GM19463 (cell line): Measurements from ENCODE around the gene BGLAP.

ENCODE experiments used
- ATAC-seq: cut with Tn5 transposase; IDR thresholded peaks from one replicate; pipeline ENCODE4 v1.9.1; 2021; ENCODE audit warnings: mild to moderate bottlenecking, moderate library complexity; ENCODE audit not compliant: unreplicated experiment

BGLAP gene

DNA sequence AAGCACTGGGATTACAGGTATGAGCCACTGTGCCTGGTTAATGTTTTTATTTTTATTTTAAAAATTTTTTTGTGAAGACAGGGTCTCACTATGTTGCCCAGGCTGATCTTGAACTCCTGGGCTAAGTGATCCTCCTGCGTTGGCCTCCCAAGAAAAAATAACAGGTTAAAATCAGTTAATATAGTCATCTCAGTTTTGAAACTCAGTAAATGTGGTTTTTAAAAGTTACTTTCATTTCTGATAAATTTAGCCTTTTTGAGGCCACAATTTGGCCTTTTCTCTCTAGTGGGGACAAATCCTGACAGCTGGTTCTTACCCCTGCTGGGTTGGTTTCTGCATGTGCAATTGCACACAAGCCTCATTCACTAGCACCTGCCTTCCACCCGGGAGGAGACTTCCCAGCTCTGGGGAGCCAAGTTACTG is 15.9 kb upstream of the BGLAP start:
- peak; percentile 62 for ATAC-seq

DNA sequence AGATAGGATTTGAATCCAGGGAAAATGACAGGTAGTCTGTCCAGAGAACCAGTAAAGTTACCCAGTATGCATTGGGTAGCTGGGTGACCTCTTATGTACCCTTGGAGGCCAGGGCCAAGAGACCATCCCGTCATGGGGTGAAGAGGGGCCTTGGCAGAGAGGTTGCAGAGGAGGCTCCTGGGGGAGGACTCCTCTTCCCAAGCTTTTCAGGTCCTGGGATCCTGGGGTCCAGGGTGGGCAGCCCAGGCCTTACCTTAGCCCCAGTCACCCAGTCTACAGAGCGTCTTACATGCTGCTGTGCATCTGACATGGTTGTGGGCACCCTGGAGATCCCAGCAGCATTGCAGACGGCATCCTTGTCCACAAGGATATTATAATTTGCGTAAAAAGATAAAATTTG is 15.2 kb upstream of the BGLAP start:
- ATAC-seq: no peak

GRCh38 chr1:156228501-156228900 is 13.5 kb upstream of the BGLAP start:
- no peak for ATAC-seq

DNA sequence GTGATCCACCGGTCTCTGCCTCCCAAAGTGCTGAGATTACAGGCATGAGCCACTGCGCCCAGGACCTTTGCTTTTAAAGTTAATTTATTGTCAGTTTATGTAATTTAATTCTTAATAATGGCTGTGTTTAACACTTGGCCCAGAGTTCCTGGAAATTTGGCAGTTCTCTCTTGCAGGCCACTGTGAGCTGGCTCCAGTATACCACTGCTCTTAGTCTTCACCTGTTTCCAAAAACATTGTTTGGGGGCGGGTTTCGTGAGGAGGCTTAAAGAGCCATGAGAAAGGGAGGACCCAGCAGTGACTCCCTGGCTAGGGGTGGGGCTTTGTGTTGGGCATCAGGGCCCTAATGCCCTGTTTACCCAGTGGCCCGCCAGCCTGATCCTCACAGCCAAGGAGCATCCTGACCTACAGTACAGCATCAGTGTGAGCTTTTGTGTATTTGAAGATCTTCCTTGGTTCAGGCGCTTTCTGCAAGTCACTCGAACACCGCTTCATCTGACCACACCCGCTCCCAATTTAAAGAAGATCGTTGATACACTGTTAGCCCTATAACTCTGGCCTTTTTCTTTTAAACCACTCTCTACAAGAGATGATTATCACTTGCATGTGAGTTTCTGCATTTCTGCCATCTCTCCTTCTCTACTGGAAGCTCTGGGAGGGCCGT is 12.0 kb upstream of the BGLAP start:
- ATAC-seq: no peak

DNA sequence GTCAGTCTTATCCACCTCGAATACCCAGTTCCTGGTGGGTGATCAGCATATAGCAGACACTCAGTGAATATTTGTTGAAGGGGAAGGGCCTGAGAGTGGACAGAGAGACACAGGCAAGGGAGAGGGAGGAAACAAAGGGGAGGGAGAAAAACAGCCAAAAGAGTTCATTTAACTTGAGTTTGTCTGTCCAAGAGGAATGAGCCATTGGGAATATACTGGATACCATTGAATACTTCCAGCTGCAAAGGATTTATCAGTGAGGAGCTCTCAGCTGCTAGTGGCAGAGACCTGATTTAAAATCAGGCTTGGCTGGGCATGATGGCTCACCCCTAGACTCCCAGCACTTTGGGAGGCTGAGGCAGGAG is 11.5 kb upstream of the BGLAP start:
- no peak for ATAC-seq

DNA sequence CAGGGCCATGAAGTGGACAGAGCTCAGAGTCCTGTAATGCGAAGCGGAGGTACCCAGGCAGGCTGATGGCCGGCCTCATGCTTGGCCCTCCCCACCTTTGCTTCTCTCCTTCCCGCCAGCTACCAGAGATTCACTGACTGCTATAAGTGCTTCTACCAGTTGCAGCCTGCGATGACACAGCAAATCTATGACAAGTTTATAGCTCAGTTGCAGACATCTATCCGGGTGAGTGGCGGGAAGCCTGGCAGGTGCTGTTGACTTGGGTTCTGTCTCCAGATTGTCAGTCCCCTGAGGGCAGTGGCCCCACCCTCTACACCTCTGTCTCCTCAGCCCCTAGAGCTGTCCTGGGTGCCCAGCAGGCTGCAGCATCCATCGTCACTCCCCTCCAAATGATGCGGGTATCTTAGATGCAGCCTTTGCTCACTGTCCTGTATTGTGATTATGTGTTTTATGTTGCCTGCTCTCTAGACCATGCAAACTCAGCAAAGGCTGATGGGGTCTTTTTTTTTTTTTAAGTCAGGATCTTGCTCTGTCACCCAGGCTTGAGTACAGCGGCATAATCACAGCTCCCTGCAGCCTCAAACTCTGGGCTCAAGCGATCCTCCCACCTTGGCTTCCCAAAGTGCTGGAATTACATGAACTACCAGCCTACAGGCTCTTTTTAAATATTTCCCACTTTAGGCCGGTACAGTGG is 9.6 kb upstream of the BGLAP start:
- no peak for ATAC-seq

DNA sequence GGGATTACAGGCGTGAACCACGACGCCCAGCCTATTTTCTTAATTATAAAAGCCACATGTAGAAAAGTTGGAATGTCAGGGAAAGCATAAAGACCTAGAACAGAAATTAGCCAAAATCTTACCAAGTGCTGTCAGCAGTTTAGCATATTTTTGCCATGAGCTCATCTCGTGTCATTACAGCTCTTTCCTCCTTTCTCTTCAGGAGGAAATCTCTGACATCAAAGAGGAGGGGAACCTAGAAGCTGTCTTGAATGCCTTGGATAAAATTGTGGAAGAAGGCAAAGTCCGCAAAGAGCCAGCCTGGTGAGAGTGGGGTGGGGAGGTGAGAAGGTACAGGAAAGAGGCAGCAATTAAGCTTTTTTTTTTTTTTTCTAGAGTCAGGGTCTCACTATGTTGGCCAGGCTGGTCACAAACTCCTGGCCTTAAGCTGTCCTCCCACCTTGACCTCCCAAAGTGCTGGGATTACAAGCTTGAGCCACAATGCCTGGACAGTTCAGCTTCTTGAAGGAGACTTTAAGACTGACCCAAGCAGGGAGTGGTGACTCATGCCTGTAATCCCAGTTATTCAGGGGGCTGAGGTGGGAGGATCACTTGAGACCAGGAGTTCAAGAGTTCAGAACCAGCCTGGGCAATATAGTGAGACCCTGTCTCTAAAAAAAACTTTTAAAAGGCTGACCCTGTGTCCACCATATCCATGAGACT is 8.4 kb upstream of the BGLAP start:
- ATAC-seq: no peak

GRCh38 chr1:156236164-156236563 is 5.8 kb upstream of the BGLAP start:
- no peak for ATAC-seq

- no peak for ATAC-seq
Measured at GRCh38 chr1:156238248-156238647, 3.7 kb upstream of the BGLAP start.

DNA sequence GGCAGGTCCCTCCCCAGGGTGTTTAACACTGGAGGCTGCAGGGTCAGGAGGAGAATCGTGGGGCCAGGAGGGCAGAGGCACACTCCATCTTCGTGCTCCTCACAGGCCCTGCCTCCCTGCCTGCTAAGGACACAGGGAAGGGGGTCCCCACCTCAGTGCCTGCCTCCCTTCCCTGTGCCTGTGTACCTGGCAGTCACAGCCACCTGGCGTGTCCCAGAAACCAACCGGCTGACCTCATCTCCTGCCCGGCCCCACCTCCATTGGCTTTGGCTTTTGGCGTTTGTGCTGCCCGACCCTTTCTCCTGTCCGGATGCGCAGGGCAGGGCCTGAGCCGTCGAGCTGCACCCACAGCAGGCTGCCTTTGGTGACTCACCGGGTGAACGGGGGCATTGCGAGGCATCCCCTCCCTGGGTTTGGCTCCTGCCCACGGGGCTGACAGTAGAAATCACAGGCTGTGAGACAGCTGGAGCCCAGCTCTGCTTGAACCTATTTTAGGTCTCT is 623 bp upstream of the BGLAP start:
- no peak for ATAC-seq

- no peak for ATAC-seq
Measured at GRCh38 chr1:156242738-156243137, 754 bp downstream of the BGLAP start.

- ATAC-seq: no peak
Measured at GRCh38 chr1:156244126-156244525, 2.1 kb downstream of the BGLAP start.

GRCh38 chr1:156244712-156245111 is 2.7 kb downstream of the BGLAP start:
- no peak for ATAC-seq

- no peak for ATAC-seq
Measured at GRCh38 chr1:156245451-156246232, 3.7 kb downstream of the BGLAP start.

GRCh38 chr1:156246241-156246780 is 4.3 kb downstream of the BGLAP start:
- no peak for ATAC-seq

DNA sequence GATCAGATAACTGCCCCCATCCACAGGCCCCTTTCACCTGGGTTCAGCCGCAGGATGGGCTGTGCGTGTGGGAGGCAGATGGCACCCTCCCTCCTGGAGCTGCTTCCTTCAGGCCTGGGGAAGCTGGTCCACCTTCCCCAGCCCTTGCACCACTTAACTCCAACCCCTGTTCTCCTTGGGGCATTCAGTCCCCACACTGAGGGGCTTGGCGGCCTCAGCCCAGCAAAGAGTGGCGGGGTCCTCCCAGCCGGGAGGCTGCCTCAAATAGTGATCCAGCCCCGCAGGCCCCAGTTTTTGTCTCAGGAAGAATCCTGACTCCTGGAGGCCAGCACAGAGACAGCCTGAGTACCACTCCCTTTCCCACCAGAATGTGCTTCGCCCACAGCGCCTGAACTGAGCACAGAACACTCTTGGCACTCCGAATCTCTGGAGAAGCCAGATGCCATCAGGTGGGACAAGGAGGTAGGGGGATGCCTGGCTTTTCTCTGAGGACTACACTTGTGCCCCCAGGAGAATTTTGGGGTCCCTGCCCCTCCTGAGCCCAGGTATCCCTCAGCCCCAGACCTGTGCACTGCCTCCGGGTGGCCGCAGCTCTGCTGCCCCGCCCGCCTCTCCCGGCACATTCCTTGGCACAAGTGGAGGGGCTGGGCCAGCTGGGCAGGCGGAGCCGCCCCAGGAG is 4.9 kb downstream of the BGLAP start:
- no peak for ATAC-seq

DNA sequence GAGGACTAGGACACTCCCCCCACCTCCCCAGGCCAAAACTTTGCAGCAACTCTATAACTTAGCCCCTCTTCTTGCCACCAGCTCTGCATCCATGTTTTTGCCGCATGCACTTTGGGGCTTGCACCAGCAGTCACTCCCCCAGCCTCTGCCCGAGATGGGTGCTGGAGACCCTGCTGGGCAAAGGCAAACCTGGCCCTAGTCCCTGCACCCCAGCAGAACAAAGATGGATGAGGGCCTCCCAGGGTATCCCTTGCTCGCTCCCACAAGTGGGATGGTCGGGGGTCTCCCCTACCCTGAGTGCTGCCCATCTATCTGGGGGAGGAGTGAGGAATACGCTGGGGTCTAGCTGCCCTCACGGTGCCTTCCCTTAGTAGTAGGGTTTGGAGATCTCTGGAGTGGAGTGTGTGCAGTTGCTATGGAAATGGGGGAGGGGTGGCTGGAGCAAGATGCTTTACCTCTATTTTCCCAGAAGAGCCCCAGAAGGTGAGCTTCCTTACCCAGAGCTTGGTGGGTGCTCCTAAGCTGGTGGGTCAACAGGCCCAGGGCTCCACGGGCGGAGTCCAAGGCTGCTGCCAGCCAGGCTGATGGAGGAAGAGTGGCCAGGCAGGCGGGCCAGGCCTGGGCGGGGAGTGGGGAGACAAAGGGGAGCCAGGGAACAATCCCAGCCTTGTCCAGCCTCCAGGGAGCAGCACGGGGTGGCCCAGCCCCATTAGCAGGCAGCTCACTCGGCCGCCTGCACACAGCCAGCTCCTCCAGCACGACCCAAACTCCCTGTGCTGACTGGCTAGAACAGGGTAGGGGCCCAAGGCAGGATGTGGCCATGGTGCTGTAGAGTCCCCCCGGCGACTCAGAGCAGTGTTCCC is 5.7 kb downstream of the BGLAP start, which contains the start of gene PAQR6:
Gene PAQR6, minus strand, starts transcription at position 597 of the 863 bp plus-strand sequence. CDS start 1,325 bp downstream, outside the sequence.
- no peak for ATAC-seq

GRCh38 chr1:156248323-156248683 is 6.3 kb downstream of the BGLAP start:
- no peak for ATAC-seq

DNA sequence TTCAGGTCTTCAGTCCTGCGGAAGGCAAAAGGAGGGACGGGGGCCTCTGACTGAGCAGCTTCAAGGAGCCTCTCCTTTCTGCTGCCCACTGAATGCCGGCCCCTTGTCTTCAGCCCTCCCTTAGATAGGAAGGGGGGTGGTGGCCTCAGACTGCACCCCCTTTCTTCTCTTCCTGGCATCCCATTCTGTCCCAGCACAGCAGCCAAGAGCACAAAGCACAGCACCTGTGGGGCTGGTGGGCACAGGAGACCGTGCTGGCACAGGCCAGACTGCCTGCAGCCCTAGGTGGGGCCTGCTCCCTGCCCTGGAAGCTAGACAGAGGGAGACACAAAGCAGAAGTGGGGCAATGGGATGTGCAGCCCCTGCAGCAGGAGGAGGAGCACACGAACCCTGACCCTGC is 7.6 kb downstream of the BGLAP start:
- no peak for ATAC-seq
